ENCODE measurements around the gene ATF6B.

- TF ChIP-seq CTCF (conservative IDR thresholded peaks at IDR 0.05 in 1 of 2, IDR thresholded peaks at IDR 0.05 in 1 of 2; ENCODE audit: extremely low read depth in 1 of 2, insufficient read depth in 1 of 2, low read depth in 1 of 2, low read length in 2 of 2): no peak
- no peak for TF ChIP-seq EZH2 (IDR thresholded peaks at IDR 0.05; ENCODE audit: borderline replicate concordance, low read length)
Observed at GRCh38 chr6:32149932-32150870, 22.2 kb upstream of the ATF6B start.
